Brain microvascular endothelial cell (primary cell): ENCODE results near the gene KLK4.

Experiments used
- DNase-seq: peaks from one replicate; pipeline ENCODE4 v3.0.0-alpha.2; 2020
- H3K27ac ChIP-seq: fragments of 250-450 bp; sonication (Bioruptor Pico); 2 replicates; pipeline ENCODE4 v1.5.1; 2020; ENCODE audit warnings: mild to moderate bottlenecking, moderate library complexity
- H3K27me3 ChIP-seq: fragments of 250-450 bp; sonication (Bioruptor Pico); replicated peaks from 2 replicates; pipeline ENCODE4 v1.5.1; 2020; ENCODE audit warnings: mild to moderate bottlenecking
- H3K36me3 ChIP-seq: fragments of 250-450 bp; sonication (Bioruptor Pico); replicated peaks from 2 replicates; pipeline ENCODE4 v1.5.1; 2020; ENCODE audit warnings: mild to moderate bottlenecking
- H3K4me3 ChIP-seq: 2 replicates; pipeline ENCODE4 v1.5.1; 2011; ENCODE audit warnings: low read depth, mild to moderate bottlenecking, control low read depth, low read length, moderate library complexity
- in situ Hi-C: cut with HindIII; loops from 2 replicates; pipeline ENCODE4 v1.10.0; 2017; ENCODE audit warnings: low sequenced_read_pairs, low pct_ligation_motif_present
- TF ChIP-seq, protein P1 (sequence below): IDR thresholded peaks from 2 replicates; pipeline ENCODE4 v1.5.1; 2011; ENCODE audit warnings: low read depth, mild to moderate bottlenecking, moderate library complexity, low read length, control low read depth, inconsistent platforms; ENCODE audit errors: missing control alignments

The KLK4 gene, protein sequence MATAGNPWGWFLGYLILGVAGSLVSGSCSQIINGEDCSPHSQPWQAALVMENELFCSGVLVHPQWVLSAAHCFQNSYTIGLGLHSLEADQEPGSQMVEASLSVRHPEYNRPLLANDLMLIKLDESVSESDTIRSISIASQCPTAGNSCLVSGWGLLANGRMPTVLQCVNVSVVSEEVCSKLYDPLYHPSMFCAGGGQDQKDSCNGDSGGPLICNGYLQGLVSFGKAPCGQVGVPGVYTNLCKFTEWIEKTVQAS

GRCh38 chr19:50911206-50912101 is at the start of gene KLK4:
Gene KLK4 (minus strand): TSS chr19:50911395. CDS start chr19:50910738, 657 bp downstream.
- Histone ChIP-seq H3K4me3 (no peak within 1 kb of the TSS), H3K36me3 (no peaks in the 10 kb centered on the region), H3K27ac (no peak within 1 kb of the TSS), H3K27me3 (peaks cover 22% of the 10 kb centered on the region)
- TF ChIP-seq, protein P1, sequence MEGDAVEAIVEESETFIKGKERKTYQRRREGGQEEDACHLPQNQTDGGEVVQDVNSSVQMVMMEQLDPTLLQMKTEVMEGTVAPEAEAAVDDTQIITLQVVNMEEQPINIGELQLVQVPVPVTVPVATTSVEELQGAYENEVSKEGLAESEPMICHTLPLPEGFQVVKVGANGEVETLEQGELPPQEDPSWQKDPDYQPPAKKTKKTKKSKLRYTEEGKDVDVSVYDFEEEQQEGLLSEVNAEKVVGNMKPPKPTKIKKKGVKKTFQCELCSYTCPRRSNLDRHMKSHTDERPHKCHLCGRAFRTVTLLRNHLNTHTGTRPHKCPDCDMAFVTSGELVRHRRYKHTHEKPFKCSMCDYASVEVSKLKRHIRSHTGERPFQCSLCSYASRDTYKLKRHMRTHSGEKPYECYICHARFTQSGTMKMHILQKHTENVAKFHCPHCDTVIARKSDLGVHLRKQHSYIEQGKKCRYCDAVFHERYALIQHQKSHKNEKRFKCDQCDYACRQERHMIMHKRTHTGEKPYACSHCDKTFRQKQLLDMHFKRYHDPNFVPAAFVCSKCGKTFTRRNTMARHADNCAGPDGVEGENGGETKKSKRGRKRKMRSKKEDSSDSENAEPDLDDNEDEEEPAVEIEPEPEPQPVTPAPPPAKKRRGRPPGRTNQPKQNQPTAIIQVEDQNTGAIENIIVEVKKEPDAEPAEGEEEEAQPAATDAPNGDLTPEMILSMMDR, result no peak
- in situ Hi-C loops, result no loop called here
- DNase-seq, result no peak

GRCh38 chr19:50959731-50960500 is 48.7 kb upstream of the KLK4 start:
- no peak overlapping the region for H3K4me3 ChIP-seq
- no peaks in the 10 kb centered on the region for H3K36me3 ChIP-seq
- DNase-seq, result no peak
- no peaks in the 10 kb centered on the region for H3K27me3 ChIP-seq
- TF ChIP-seq, protein P1, result no peak
- no peak overlapping the region for H3K27ac ChIP-seq
- in situ Hi-C loops, result no loop called here

GRCh38 chr19:50957587-50957986 is 46.4 kb upstream of the KLK4 start:
- TF ChIP-seq, protein P1, result no peak
- in situ Hi-C loops, result no loop called here
- Histone ChIP-seq H3K36me3 (no peaks in the 10 kb centered on the region), H3K27me3 (no peaks in the 10 kb centered on the region), H3K4me3 (no peak overlapping the region), H3K27ac (no peak overlapping the region)
- no peak for DNase-seq

DNA sequence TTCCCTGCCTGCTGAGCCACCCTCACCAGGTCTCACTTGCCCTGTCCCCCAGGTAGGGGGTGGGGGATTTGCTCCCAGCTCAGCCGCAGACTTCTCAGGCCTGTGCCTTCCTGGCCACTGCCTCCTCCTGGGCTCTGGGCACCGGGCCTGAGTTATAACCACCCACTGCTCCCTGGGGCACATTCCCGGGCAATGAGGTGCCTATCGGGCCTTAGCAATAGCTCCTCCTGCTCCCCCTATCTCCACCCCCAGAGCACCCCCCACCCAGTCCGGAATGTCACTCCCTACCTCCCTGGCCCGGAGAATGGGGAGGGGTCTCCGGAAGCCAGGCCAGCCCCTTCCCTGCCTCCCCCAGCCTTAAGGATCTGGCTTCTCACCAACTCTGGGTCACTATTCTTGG is 41.7 kb upstream of the KLK4 start, which contains the start of gene KLK5:
Gene KLK5 (minus strand): TSS at position 129 of the 400 bp plus-strand sequence. CDS start 381 bp downstream, outside the sequence.
- TF ChIP-seq, protein P1, result no peak
- in situ Hi-C loops, result no loop called here
- Histone ChIP-seq H3K4me3 (no peak within 1 kb of the TSS), H3K36me3 (no peaks in the 10 kb centered on the region), H3K27me3 (no peaks in the 10 kb centered on the region), H3K27ac (no peak within 1 kb of the TSS)
- no peak for DNase-seq

- Histone ChIP-seq H3K27me3 (no peaks in the 10 kb centered on the region), H3K4me3 (no peak overlapping the region), H3K27ac (no peak overlapping the region), H3K36me3 (no peaks in the 10 kb centered on the region)
- DNase-seq, result no peak
- TF ChIP-seq, protein P1, result no peak
- in situ Hi-C loops, result no loop called here
Observed at GRCh38 chr19:50949861-50950260, 38.7 kb upstream of the KLK4 start.
